ENCODE data around the gene GFER. TPM values are rescaled to one million over a fixed set of nuclear protein-coding genes. Genes with fewer than 3 reads are reported as not detected.

GFER gene
- total and polyA plus RNA-seq, 2 of the 8 experiments (the other 6 are each of a cell fraction or from before 2014, with no cell fraction given) = 17.7 to 37.9 TPM

- TF ChIP-seq CBX8 (IDR thresholded peaks at IDR 0.05; ENCODE audit: borderline replicate concordance, low read depth, low read length) = no peak
Observed at GRCh38 chr16:2027024-2028010, 43.3 kb downstream of the GFER start (continued).
